Measurements from ENCODE around the gene TRAM2. TPM values are rescaled to one million over a fixed set of nuclear protein-coding genes. Genes with fewer than 3 reads are reported as not detected.

TRAM2 gene
- total and polyA plus RNA-seq, 2 donors (not counting 3 experiments of a cell fraction or from before 2014, with no cell fraction given) = 85.7 to 98.6 TPM

DNA sequence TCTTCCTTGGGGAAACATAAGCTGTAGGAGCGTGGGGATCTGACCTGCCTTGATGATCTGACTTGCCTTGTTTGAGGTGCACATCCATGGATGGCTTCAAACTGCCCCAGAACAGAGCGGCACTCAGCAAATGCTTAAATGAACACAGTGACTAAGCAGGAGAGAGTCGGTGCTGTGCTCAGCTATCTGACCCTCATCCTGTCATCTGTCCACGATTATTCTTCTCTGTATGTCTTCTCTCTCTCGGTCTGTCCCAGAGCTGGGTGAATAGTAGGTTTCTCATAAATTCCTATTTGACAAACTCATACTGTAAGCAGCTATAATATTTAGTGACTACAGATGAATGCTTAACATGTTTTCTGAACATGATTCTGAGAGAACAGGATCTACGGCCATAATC, 37.3 kb downstream of the TRAM2 start:
- Histone ChIP-seq H3K79me2 (ENCODE audit: control insufficient read depth, insufficient read depth, low read length) (peaks cover 73% of the 10 kb centered on the region), H3K9me3 (replicated peaks; ENCODE audit: control insufficient read depth, insufficient read depth, low read length) (no peaks in the 10 kb centered on the region), H3K36me3 (ENCODE audit: control insufficient read depth in 2 of 2, extremely low read depth in 1 of 2, insufficient read depth in 2 of 2, low read length in 2 of 2) (peaks cover 0 to 7% of the 10 kb centered on the region in 2 experiments), H3K4me1 (ENCODE audit: control insufficient read depth, extremely low read depth, insufficient read depth, low read length) (peaks cover 91% of the 10 kb centered on the region), H2AFZ (ENCODE audit: low read depth, low read length) (no peak overlapping the region), H3K27ac (ENCODE audit: insufficient read depth, low read depth, low read length) (no peak overlapping the region), H3K9me1 (replicated peaks; ENCODE audit: control insufficient read depth, extremely low read depth, insufficient read depth, low read length) (no peaks in the 10 kb centered on the region), H3K4me3 (replicated peaks in 1 of 3; ENCODE audit: insufficient read depth in 1 of 3, low read depth in 1 of 3, low read length in 3 of 3) (no peak overlapping the region), H3K27me3 (ENCODE audit: control insufficient read depth in 2 of 2, insufficient read depth in 2 of 2, low read length in 2 of 2) (no peaks in the 10 kb centered on the region), H3K4me2 (ENCODE audit: insufficient read depth, low read length) (peak overlapping the region; percentile 4), H4K20me1 (replicated peaks; ENCODE audit: control insufficient read depth, extremely low read depth, insufficient read depth, low read length) (no peaks in the 10 kb centered on the region), H3K9ac (replicated peaks; ENCODE audit: extremely low read depth, insufficient read depth, low read length) (no peak overlapping the region)
- BruUV-seq (replicated peaks) = no TSS peak
- dilution Hi-C loops (cut with MboI; ENCODE audit: extremely low pct_ligation_motif_present, low sequenced_read_pairs) = loop anchor here (25.0 kb wide), 1 partner anchor 127 kb away; the partner anchor contains the start of gene EFHC1
- POLR2A ChIA-PET = no interaction called here
- CTCF ChIA-PET = interaction anchor here (0.7 to 2.1 kb wide), 6 partner anchors 16 to 50 kb away, joined by 3 to 6 read pairs (median 4); no protein-coding TSS in a partner anchor
- no peak for FAIRE-seq
- intact Hi-C loops (cut with micrococcal nuclease) = no loop called here
- no peak for DNase-seq (ENCODE audit: low read depth, low spot score)
- no peak for TF ChIP-seq FOS (IDR thresholded peaks at IDR 0.05; ENCODE audit: borderline replicate concordance, insufficient read depth, low read length)
- no peak for TF ChIP-seq JUN (IDR thresholded peaks at IDR 0.05; ENCODE audit: borderline replicate concordance, insufficient read depth, insufficient read length, low read depth)

DNA sequence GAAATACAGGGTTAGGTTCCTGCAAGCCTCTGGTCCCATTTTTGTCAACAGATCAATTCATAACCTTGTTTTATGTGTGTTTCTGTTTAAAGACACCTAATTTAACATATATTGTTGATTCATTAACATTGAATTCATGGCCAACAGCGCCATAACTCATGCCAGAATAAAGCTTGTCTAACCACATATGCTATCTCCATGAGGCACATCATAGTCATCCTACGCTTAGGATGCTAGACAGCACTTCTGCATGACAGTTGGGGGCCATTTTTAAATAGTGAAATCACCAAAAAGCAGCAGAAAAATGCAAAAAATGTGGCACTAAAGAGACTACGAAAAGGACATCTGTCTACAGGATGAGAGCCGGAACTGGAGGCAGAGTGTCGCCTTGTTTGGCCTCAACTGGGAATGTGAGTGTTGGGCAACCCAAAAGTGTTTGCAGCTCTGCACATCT, 37.9 kb downstream of the TRAM2 start:
- no peaks in the 10 kb centered on the region for H3K27me3 ChIP-seq (ENCODE audit: control insufficient read depth in 2 of 2, insufficient read depth in 2 of 2, low read length in 2 of 2)
- DNase-seq (ENCODE audit: low read depth, low spot score) (no peak), FAIRE-seq (no peak)
- H3K4me2 ChIP-seq (ENCODE audit: insufficient read depth, low read length) = no peak overlapping the region
- no peak overlapping the region for H3K27ac ChIP-seq (ENCODE audit: insufficient read depth, low read depth, low read length)
- H3K9me3 ChIP-seq (replicated peaks; ENCODE audit: control insufficient read depth, insufficient read depth, low read length) = no peaks in the 10 kb centered on the region
- H4K20me1 ChIP-seq (replicated peaks; ENCODE audit: control insufficient read depth, extremely low read depth, insufficient read depth, low read length) = no peaks in the 10 kb centered on the region
- dilution Hi-C loops (cut with MboI; ENCODE audit: extremely low pct_ligation_motif_present, low sequenced_read_pairs) (loop anchor here (25.0 kb wide), 1 partner anchor 127 kb away; the partner anchor contains the start of gene EFHC1), intact Hi-C loops (cut with micrococcal nuclease) (no loop called here)
- TF ChIP-seq EZH2 (IDR thresholded peaks at IDR 0.05; ENCODE audit: borderline replicate concordance, low read depth, low read length, severe bottlenecking) = no peak
- TF ChIP-seq JUN (IDR thresholded peaks at IDR 0.05; ENCODE audit: borderline replicate concordance, insufficient read depth, insufficient read length, low read depth) = no peak
- TF ChIP-seq FOS (IDR thresholded peaks at IDR 0.05; ENCODE audit: borderline replicate concordance, insufficient read depth, low read length) = no peak
- TF ChIP-seq, protein P1, sequence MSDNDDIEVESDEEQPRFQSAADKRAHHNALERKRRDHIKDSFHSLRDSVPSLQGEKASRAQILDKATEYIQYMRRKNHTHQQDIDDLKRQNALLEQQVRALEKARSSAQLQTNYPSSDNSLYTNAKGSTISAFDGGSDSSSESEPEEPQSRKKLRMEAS (IDR thresholded peaks at IDR 0.05; ENCODE audit: insufficient read depth, insufficient read length) = no peak
- no peak for TF ChIP-seq GATA2 (IDR thresholded peaks at IDR 0.05; ENCODE audit: insufficient read depth, insufficient read length, low read depth, low read length)
- TF ChIP-seq POLR2AphosphoS5 (IDR thresholded peaks at IDR 0.05; ENCODE audit: insufficient read depth, low read depth, low read length) = no peak
- TF ChIP-seq MYC (IDR thresholded peaks at IDR 0.05; ENCODE audit: low read depth, low read length) = no peak
- TF ChIP-seq, protein P2, sequence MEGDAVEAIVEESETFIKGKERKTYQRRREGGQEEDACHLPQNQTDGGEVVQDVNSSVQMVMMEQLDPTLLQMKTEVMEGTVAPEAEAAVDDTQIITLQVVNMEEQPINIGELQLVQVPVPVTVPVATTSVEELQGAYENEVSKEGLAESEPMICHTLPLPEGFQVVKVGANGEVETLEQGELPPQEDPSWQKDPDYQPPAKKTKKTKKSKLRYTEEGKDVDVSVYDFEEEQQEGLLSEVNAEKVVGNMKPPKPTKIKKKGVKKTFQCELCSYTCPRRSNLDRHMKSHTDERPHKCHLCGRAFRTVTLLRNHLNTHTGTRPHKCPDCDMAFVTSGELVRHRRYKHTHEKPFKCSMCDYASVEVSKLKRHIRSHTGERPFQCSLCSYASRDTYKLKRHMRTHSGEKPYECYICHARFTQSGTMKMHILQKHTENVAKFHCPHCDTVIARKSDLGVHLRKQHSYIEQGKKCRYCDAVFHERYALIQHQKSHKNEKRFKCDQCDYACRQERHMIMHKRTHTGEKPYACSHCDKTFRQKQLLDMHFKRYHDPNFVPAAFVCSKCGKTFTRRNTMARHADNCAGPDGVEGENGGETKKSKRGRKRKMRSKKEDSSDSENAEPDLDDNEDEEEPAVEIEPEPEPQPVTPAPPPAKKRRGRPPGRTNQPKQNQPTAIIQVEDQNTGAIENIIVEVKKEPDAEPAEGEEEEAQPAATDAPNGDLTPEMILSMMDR (IDR thresholded peaks at IDR 0.05; ENCODE audit: extremely low read depth in 1 of 2, insufficient read depth in 1 of 2, low read depth in 1 of 2, low read length in 2 of 2) = no peak
- no peak for TF ChIP-seq POLR2A (IDR thresholded peaks at IDR 0.05; ENCODE audit: low read depth, low read length)
- no peak overlapping the region for H3K4me3 ChIP-seq (replicated peaks in 1 of 3; ENCODE audit: insufficient read depth in 1 of 3, low read depth in 1 of 3, low read length in 3 of 3)
- BruUV-seq (replicated peaks) = no TSS peak
- no peak overlapping the region for H3K9ac ChIP-seq (replicated peaks; ENCODE audit: extremely low read depth, insufficient read depth, low read length)
- ChIA-PET CTCF (interaction anchor here (0.7 to 0.8 kb wide), 2 partner anchors 26 to 37 kb away, joined by 3 read pairs; no protein-coding TSS in a partner anchor), POLR2A (no interaction called here)
- peaks cover 88% of the 10 kb centered on the region for H3K4me1 ChIP-seq (ENCODE audit: control insufficient read depth, extremely low read depth, insufficient read depth, low read length)
- no peaks in the 10 kb centered on the region for H3K9me1 ChIP-seq (replicated peaks; ENCODE audit: control insufficient read depth, extremely low read depth, insufficient read depth, low read length)
- no peak overlapping the region for H2AFZ ChIP-seq (ENCODE audit: low read depth, low read length)
- H3K79me2 ChIP-seq (ENCODE audit: control insufficient read depth, insufficient read depth, low read length) = peaks cover 75% of the 10 kb centered on the region
- H3K36me3 ChIP-seq (ENCODE audit: control insufficient read depth in 2 of 2, extremely low read depth in 1 of 2, insufficient read depth in 2 of 2, low read length in 2 of 2) = peaks cover 0 to 7% of the 10 kb centered on the region in 2 experiments

Data from endothelial cell of umbilical vein (primary cell).